GM21360 (cell line): Measurements from ENCODE around the gene ZNF212.
"Not testable (repeated sequence)": the region's sequence is repeated elsewhere in the genome, so short reads cannot be mapped to it uniquely, and the experiment has no call there.

ENCODE experiments used
- ATAC-seq: cut with Tn5 transposase; IDR thresholded peaks from one replicate; pipeline ENCODE4 v1.9.1; 2021; ENCODE audit warnings: mild to moderate bottlenecking, moderate library complexity; ENCODE audit not compliant: unreplicated experiment

Gene ZNF212

DNA sequence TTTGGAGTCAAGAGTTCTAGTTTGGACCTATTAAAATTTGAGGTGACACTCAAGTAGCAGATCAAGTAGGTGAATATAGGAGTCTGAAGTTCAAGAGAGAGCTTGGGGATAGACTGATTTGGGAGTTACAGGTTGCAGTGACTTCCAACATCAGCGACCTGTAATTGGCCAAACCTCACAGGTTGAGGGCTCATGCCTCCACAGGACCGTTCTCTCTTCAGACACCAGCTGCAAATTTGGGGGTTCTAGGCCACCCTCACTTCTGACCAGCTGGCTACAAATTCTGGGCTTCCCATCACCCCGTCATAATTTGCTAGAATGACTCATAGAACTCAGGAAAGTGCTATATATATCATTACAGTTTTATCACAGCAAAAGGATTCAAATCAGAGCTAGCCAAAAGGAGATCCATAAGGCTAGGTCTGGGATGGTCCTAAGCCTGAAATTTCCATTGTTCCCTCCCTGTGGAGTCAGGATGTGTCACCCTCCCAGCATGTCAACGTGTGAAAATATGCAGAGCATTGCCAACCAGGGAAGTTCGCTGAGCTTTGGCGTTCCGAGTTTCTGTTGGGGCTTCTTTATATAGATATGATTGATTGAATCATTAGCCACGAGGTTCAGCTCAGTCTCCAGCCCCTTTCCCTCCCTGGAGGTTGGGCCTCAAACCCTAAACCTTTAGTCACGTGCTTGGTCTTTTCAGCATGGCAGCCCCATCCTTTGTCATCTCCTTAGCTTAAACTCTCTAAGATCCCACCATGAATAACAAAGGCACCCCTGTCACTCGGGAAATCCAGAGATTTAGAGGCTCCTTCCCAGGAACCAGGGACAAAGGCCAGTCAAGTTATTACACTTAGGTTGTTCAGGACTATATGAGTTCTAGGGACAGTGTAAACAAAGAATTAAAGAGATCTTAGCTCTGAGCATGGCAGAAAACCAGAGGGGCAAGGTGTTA lies 20.7 kb upstream of the ZNF212 start:
- no peak for ATAC-seq

DNA sequence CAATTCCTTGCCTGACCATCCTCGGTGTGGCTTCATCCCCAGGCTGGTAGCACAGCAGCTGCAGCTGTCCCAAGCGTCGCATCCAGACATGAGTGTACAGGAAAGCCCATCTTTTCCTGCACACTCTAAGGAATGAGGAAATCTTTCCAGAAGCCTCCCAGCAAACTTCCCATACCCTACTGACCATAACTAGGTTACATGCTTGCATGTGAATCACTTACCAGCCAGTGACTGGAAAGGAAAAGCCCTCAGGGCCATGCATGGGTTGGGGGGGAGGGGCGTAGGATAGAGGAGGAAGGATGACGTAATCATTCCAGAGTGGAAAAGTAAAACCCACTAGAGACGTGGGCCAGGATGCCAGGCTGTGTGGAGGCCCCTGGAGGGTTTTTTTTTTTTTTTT lies 18.9 kb upstream of the ZNF212 start:
- ATAC-seq = no peak

DNA sequence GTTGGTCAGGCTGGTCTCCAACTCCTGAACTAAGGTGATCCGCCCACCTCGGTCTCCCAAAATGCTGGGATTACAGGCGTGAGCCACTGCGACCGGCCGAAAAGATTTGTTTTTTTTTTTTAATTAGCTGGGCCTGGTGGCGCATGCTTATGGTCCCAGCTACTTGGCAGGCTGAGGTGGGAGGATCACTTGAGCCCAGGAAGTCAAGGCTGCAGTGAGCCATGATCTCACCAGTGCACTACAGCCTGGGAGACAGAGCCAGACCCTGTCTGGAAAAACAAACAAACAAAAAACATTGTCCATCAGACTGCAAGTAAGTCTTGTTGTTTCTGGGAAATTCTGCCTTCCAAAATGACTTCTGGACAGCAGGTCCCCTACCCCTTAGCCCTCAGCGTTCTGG lies 16.3 kb upstream of the ZNF212 start:
- ATAC-seq = no peak

GRCh38 chr7:149223761-149224160 lies 15.7 kb upstream of the ZNF212 start:
- ATAC-seq = no peak

- no peak for ATAC-seq
Measured at GRCh38 chr7:149224352-149224751, 15.1 kb upstream of the ZNF212 start.

DNA sequence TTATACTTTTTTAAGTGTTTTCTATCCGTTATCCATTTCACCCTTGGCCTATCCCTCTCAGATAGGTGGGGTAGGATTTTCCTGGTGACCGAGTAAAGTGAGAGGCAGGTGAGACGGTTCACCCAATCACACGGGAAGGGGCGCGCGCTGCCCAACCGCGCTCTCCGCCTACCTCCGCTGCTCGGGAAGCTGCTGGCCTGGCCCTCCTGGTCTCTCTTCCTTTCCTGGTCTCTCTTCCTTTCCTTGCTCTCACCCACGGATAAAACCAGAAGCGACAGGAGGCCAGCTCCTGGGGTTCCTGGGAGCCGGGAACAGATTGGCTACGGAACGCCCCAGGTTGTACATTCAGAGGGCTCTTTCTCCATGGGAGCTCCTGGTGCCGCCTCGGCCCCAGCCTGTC lies 14.3 kb upstream of the ZNF212 start:
- no peak for ATAC-seq

GRCh38 chr7:149225656-149226055 lies 13.8 kb upstream of the ZNF212 start:
- ATAC-seq = no peak

- not testable (repeated sequence) for ATAC-seq
Measured at GRCh38 chr7:149226366-149226765, 13.1 kb upstream of the ZNF212 start.

DNA sequence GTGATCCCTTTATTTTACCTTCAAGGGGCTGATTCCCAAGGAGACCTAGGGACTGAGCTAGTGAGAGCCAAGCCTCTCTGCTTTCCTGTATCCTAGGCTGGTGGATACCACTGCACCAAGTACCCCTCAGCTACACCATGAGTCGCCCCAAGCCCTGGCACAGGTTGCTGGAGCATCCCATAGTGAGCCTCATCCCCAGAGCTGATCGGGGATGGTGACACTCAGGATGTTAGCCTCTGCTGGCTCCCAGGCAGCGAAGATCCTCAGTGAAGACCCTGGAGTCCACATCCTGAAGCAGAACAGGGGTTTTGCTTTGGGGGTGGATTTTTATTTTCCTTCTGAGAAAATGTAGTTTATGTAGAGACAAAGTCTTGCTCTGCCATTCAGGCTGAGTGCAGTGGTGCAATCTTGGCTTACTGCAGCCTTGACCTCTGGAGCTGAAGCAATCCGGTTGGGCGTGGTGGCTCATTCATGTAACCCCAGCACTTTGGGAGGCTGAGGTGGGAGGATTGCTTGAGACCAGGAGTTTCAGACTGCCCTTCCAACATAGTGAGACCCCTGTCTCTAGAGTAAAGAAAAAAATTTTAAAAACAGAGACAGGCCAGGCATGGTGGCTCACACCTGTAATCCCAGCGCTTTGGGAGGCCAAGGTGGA lies 12.5 kb upstream of the ZNF212 start:
- ATAC-seq = no peak

- no peak for ATAC-seq
Measured at GRCh38 chr7:149228831-149229471, 10.5 kb upstream of the ZNF212 start.

GRCh38 chr7:149229526-149229925 lies 9.9 kb upstream of the ZNF212 start:
- no peak for ATAC-seq

DNA sequence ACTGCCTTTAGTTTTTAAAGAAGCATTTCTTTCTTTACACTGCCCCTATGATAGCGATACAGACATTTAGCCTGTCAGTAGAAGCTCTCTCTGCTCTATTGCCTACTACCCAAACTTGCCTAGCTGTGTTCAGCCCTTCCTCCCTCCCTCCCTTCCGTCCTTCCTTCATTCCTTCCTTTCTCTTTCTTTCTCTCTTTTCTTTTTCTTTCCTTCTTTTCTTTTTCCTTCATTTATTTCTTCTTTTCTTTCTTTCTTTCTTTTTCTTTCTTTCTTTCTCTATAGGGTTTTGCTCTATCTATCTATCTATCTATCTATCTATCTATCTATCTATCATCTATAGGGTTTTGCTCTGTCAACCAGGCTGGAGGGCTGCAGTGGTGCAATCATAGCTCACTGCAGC lies 7.1 kb upstream of the ZNF212 start:
- ATAC-seq = no peak

DNA sequence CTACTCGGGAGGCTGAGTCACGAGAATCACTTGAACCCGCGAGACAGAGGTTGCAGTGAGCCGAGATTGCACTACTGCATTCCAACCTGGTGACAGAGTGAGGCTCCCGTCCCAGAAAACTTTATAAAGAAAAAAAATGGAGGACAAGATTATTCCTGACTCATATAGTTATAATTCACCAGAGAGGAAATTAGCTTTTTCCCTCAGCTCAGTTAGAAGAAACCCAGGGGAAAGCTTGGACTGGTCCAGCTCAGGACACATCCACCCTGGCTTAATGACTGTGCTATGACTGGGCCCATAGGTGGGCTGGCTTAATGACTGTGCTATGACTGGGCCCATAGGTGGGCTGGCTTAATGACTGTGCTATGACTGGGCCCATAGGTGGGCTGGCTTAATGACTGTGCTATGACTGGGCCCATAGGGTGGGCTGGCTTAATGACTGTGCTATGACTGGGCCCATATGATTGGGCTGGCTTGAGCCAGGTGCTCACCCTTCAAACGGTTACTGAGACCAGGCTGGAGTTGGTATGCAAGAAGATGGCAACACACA lies 5.7 kb upstream of the ZNF212 start:
- not testable (repeated sequence) for ATAC-seq

- no peak for ATAC-seq
Measured at GRCh38 chr7:149237502-149237901, 1.9 kb upstream of the ZNF212 start.

DNA sequence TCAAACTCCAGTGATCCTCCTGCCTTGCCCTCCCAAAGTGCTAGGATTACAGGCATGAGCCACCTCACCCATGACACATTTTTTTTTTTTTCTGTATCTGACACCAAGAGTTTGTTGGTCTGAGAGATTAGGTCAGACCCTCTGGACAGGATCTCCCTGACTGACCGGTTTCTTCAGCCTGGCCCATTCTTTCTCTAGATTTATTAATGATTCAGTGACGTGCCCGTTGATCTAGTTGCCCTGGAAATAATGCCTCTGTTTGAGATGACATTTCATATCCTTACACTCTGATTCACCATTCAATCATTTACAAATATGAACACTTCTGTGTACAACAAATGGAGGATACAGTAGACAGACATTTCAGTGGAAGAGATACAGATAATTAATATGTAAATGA lies 1.4 kb upstream of the ZNF212 start:
- ATAC-seq = no peak

DNA sequence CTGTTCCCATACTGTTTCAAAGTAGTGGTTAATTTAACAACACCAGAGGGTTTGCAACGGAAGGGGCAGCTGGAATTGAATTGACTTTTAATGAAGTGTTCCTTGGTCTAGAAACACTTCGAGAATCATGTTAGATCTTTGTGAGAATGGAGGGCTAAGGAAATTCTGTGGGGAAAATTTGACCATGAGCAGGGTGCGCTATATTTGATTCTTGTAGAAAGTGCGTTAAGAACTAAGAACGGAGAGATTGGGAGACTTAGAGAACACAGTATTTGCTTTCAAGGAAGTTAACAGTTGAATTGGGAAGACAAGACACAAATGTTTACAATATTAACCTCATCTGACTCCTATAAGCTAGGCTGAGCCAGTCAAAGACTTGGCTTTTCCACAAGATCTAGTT lies 1.2 kb downstream of the ZNF212 start:
- no peak for ATAC-seq

DNA sequence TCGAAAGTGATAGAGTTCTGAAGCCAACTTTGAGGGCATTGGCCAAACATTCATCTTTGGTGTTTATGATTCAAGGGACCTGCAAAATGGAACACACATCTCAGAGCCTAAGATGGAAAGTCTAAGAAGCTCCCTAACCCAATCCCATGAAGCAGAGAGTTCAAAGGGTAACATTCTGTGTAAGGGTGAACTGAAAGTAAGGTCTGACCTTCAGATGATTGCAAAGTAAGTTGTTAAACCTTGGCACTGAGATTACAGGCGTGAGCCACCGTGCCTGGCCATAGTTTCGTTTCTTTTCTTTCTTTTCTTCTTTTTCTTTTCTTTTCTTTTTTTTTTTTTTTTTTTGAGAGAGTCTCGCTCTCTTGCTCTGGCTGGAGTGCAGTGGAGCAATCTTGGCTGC lies 2.2 kb downstream of the ZNF212 start:
- no peak for ATAC-seq

DNA sequence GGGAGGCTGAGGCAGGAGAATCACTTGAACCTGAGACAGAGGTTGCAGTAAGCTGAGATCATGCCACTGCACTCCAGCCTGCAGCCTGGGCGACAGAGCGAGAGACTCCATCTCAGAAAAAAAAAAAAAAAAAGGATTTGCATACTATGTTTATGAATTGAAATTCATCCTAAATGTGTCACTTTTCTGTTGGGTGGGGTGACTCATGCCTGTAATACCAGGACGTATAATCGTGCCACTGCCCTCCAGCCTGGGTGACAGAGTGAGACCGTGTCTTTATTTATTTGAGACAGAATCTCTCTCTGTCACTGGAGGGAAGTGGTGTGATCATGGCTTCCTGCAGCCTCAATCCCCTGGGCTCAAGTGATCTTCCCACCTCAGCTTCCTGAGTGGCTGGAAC lies 5.8 kb downstream of the ZNF212 start:
- ATAC-seq = peak; percentile 54

DNA sequence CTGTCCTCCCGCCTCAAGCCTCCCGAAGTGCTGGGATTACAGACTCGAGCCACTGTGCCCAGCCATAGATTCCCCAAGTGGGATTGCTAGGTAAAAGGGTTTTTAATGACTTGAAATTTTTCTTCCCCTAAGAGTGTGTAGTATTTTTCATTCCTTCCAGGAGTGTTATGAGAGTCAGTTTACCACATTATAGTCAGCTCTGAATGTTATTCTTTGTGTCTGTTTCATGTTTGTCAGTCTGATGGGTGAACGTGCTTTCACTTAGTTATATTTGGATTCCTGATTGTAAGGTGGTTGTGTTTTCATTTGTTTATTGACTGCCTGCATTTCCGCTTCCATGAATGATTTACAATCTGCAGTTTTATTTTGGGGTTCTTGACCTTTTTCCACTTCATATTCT lies 6.3 kb downstream of the ZNF212 start:
- ATAC-seq = no peak

GRCh38 chr7:149248777-149249176 lies 9.3 kb downstream of the ZNF212 start:
- no peak for ATAC-seq

DNA sequence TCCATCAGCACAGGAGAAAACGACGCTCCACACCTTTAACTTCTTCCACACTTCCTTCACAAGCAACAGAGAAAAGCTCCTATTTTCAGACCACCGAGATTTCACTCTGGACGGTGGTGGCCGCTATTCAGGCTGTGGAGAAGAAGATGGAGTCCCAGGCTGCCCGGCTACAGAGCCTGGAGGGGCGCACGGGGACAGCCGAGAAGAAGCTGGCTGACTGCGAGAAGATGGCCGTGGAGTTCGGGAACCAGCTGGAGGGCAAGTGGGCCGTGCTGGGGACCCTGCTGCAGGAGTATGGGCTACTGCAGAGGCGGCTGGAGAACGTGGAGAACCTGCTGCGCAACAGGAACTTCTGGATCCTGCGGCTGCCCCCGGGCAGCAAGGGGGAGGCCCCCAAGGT lies 10.7 kb downstream of the ZNF212 start:
- ATAC-seq = not testable (repeated sequence)
